ENCODE measurements around the gene PLXND1. TPM values are rescaled to one million over a fixed set of nuclear protein-coding genes. Genes with fewer than 3 reads are reported as not detected.
"Not testable (repeated sequence)": the region's sequence is repeated elsewhere in the genome, so short reads cannot be mapped to it uniquely, and the experiment has no call there.

PLXND1 gene
- total RNA-seq, 1 donor from 2014 or later = 1,753 TPM

GRCh38 chr3:129517516-129517915, 89.0 kb downstream of the PLXND1 start:
- no peak for DNase-seq (ENCODE audit: low spot score)

GRCh38 chr3:129515821-129516432, 90.5 kb downstream of the PLXND1 start:
- Mint-ChIP-seq H3K27ac (ENCODE audit: unreplicated experiment) (peak overlapping the region; percentile 30), H3K4me1 (ENCODE audit: unreplicated experiment) (peaks cover 26% of the 10 kb centered on the region), H3K4me3 (ENCODE audit: unreplicated experiment) (peak overlapping the region; percentile 86), H3K27me3 (ENCODE audit: unreplicated experiment) (peaks cover 25% of the 10 kb centered on the region), H3K36me3 (ENCODE audit: low read depth, unreplicated experiment) (peaks cover 41% of the 10 kb centered on the region)
- DNase-seq (ENCODE audit: low spot score); H3K9me3 Mint-ChIP-seq (ENCODE audit: unreplicated experiment): not testable (repeated sequence)

More at GRCh38 chr3:129517516-129517915, 89.0 kb downstream of the PLXND1 start:
- H3K27ac Mint-ChIP-seq (ENCODE audit: unreplicated experiment) = no peak overlapping the region
- no peak overlapping the region for H3K4me3 Mint-ChIP-seq (ENCODE audit: unreplicated experiment)
- TF ChIP-seq CTCF (IDR thresholded peaks at IDR 0.05; ENCODE audit: unreplicated experiment) = no peak
- H3K4me1 Mint-ChIP-seq (ENCODE audit: unreplicated experiment) = peaks cover 20% of the 10 kb centered on the region
- peaks cover 30% of the 10 kb centered on the region for H3K27me3 Mint-ChIP-seq (ENCODE audit: unreplicated experiment)
- peaks cover 33% of the 10 kb centered on the region for H3K36me3 Mint-ChIP-seq (ENCODE audit: low read depth, unreplicated experiment)
- no peaks in the 10 kb centered on the region for H3K9me3 Mint-ChIP-seq (ENCODE audit: unreplicated experiment)

GRCh38 chr3:129515108-129515820, 91.2 kb downstream of the PLXND1 start:
- H3K4me3 Mint-ChIP-seq (ENCODE audit: unreplicated experiment); H3K9me3 Mint-ChIP-seq (ENCODE audit: unreplicated experiment); DNase-seq (ENCODE audit: low spot score); H3K27ac Mint-ChIP-seq (ENCODE audit: unreplicated experiment): not testable (repeated sequence)
- peaks cover 27% of the 10 kb centered on the region for H3K27me3 Mint-ChIP-seq (ENCODE audit: unreplicated experiment)
- H3K4me1 Mint-ChIP-seq (ENCODE audit: unreplicated experiment) = peaks cover 29% of the 10 kb centered on the region
- H3K36me3 Mint-ChIP-seq (ENCODE audit: low read depth, unreplicated experiment) = peaks cover 40% of the 10 kb centered on the region

GRCh38 chr3:129514563-129514962, 91.9 kb downstream of the PLXND1 start:
- no peak for TF ChIP-seq CTCF (IDR thresholded peaks at IDR 0.05; ENCODE audit: unreplicated experiment)
- Mint-ChIP-seq H3K27ac (ENCODE audit: unreplicated experiment) (no peak overlapping the region), H3K36me3 (ENCODE audit: low read depth, unreplicated experiment) (peaks cover 33% of the 10 kb centered on the region), H3K9me3 (ENCODE audit: unreplicated experiment) (no peaks in the 10 kb centered on the region), H3K4me1 (ENCODE audit: unreplicated experiment) (peaks cover 29% of the 10 kb centered on the region), H3K4me3 (ENCODE audit: unreplicated experiment) (no peak overlapping the region), H3K27me3 (ENCODE audit: unreplicated experiment) (peaks cover 25% of the 10 kb centered on the region)
- no peak for DNase-seq (ENCODE audit: low spot score)

GRCh38 chr3:129514110-129514509, 92.4 kb downstream of the PLXND1 start:
- DNase-seq (ENCODE audit: low spot score) = no peak
- Mint-ChIP-seq H3K27me3 (ENCODE audit: unreplicated experiment) (peaks cover 24% of the 10 kb centered on the region), H3K4me1 (ENCODE audit: unreplicated experiment) (peaks cover 29% of the 10 kb centered on the region), H3K36me3 (ENCODE audit: low read depth, unreplicated experiment) (peaks cover 32% of the 10 kb centered on the region), H3K27ac (ENCODE audit: unreplicated experiment) (no peak overlapping the region), H3K4me3 (ENCODE audit: unreplicated experiment) (no peak overlapping the region), H3K9me3 (ENCODE audit: unreplicated experiment) (no peaks in the 10 kb centered on the region)
- no peak for TF ChIP-seq CTCF (IDR thresholded peaks at IDR 0.05; ENCODE audit: unreplicated experiment)

GRCh38 chr3:129513705-129514104, 92.8 kb downstream of the PLXND1 start:
- H3K9me3 Mint-ChIP-seq (ENCODE audit: unreplicated experiment) = no peaks in the 10 kb centered on the region
- peaks cover 32% of the 10 kb centered on the region for H3K36me3 Mint-ChIP-seq (ENCODE audit: low read depth, unreplicated experiment)
- H3K27me3 Mint-ChIP-seq (ENCODE audit: unreplicated experiment) = peaks cover 24% of the 10 kb centered on the region
- TF ChIP-seq CTCF (IDR thresholded peaks at IDR 0.05; ENCODE audit: unreplicated experiment) = no peak
- H3K4me1 Mint-ChIP-seq (ENCODE audit: unreplicated experiment) = peaks cover 29% of the 10 kb centered on the region
- H3K4me3 Mint-ChIP-seq (ENCODE audit: unreplicated experiment) = no peak overlapping the region
- H3K27ac Mint-ChIP-seq (ENCODE audit: unreplicated experiment) = no peak overlapping the region
- DNase-seq (ENCODE audit: low spot score) = no peak
